Skeletal muscle tissue (tissue), 4 donors: ENCODE measurements around the gene FAM72B. TPM values are rescaled to one million over a fixed set of nuclear protein-coding genes. Genes with fewer than 3 reads are reported as not detected.
"Not testable (repeated sequence)": the region's sequence is repeated elsewhere in the genome, so short reads cannot be mapped to it uniquely, and the experiment has no call there.

Experiments used
- H3K27ac ChIP-seq: one replicate; pipeline ENCODE4 v1.7.0; 2013; ENCODE audit warnings: mild to moderate bottlenecking, low read depth, low read length, inconsistent platforms
- H3K27me3 ChIP-seq, 3 donors: one replicate each; pipeline ENCODE4 v1.7.0; 2013; ENCODE audit warnings: low read length in 3 of 3; ENCODE audit not compliant: control insufficient read depth in 3 of 3, insufficient read depth in 3 of 3
- H3K36me3 ChIP-seq, 3 donors: one replicate each; pipeline ENCODE4 v1.7.0; 2013; ENCODE audit warnings: low read length in 3 of 3; ENCODE audit not compliant: control insufficient read depth in 3 of 3, insufficient read depth in 3 of 3
- H3K4me1 ChIP-seq, 3 donors: one replicate each; pipeline ENCODE4 v1.7.0; 2013; ENCODE audit warnings: low read length in 3 of 3, mild to moderate bottlenecking in 3 of 3; ENCODE audit not compliant: control insufficient read depth in 3 of 3, insufficient read depth in 3 of 3
- H3K4me3 ChIP-seq, 3 donors: one replicate each; pipeline ENCODE4 v1.7.0; 2013; ENCODE audit warnings: low read length in 3 of 3
- H3K9ac ChIP-seq, 3 donors: one replicate each; pipeline ENCODE4 v1.7.0; 2013; ENCODE audit warnings: low read length in 3 of 3, mild to moderate bottlenecking in 3 of 3, moderate library complexity in 2 of 3, low read depth in 1 of 3
- H3K9me3 ChIP-seq, 3 donors: one replicate each; pipeline ENCODE4 v1.7.0; 2013; ENCODE audit warnings: low read length in 3 of 3; ENCODE audit not compliant: control insufficient read depth in 3 of 3
- total RNA-seq: library from RNA; depleted of rRNA; stranded (reverse); fragments of >200 nt; gene quantifications from one replicate; pipeline ENCODE4 v1.2.3, GENCODE V29; 2014
- donor health status: Osteomylitis.

FAM72B gene
- total RNA-seq, 1 donor from 2014 or later = 1.0 TPM

- H3K36me3 ChIP-seq, H3K4me3 ChIP-seq, H3K27ac ChIP-seq, H3K9ac ChIP-seq, H3K27me3 ChIP-seq, H3K4me1 ChIP-seq, H3K9me3 ChIP-seq: not testable (repeated sequence)
Measured at GRCh38 chr1:121168152-121168668, 15.9 kb downstream of the FAM72B start.

- H3K9ac ChIP-seq, H3K36me3 ChIP-seq: not testable (repeated sequence)
Measured at GRCh38 chr1:121167225-121167738, 16.9 kb downstream of the FAM72B start.

GRCh38 chr1:121165296-121165695 lies 18.8 kb downstream of the FAM72B start:
- H3K27ac ChIP-seq, H3K4me1 ChIP-seq, H3K27me3 ChIP-seq, H3K9me3 ChIP-seq, H3K4me3 ChIP-seq, H3K36me3 ChIP-seq, H3K9ac ChIP-seq: not testable (repeated sequence)

More at GRCh38 chr1:121167225-121167738, 16.9 kb downstream of the FAM72B start:
- not testable (repeated sequence) for H3K9me3 ChIP-seq, H3K4me3 ChIP-seq, H3K27ac ChIP-seq, H3K4me1 ChIP-seq, H3K27me3 ChIP-seq

- H3K4me1 ChIP-seq, H3K27ac ChIP-seq, H3K9ac ChIP-seq, H3K36me3 ChIP-seq, H3K27me3 ChIP-seq, H3K9me3 ChIP-seq, H3K4me3 ChIP-seq: not testable (repeated sequence)
Measured at GRCh38 chr1:121163850-121164757, 20.0 kb downstream of the FAM72B start.

- not testable (repeated sequence) for H3K9ac ChIP-seq
Measured at GRCh38 chr1:121161199-121161901, 22.8 kb downstream of the FAM72B start.

GRCh38 chr1:121160118-121160517 lies 24.0 kb downstream of the FAM72B start:
- H3K9me3 ChIP-seq, H3K36me3 ChIP-seq, H3K27ac ChIP-seq, H3K27me3 ChIP-seq, H3K4me1 ChIP-seq, H3K9ac ChIP-seq, H3K4me3 ChIP-seq: not testable (repeated sequence)

More at GRCh38 chr1:121161199-121161901, 22.8 kb downstream of the FAM72B start:
- H3K36me3 ChIP-seq, H3K4me3 ChIP-seq, H3K9me3 ChIP-seq, H3K4me1 ChIP-seq, H3K27me3 ChIP-seq, H3K27ac ChIP-seq: not testable (repeated sequence)

GRCh38 chr1:121157609-121158008 lies 26.5 kb downstream of the FAM72B start:
- H3K4me1 ChIP-seq, H3K9ac ChIP-seq, H3K36me3 ChIP-seq, H3K9me3 ChIP-seq, H3K4me3 ChIP-seq, H3K27ac ChIP-seq, H3K27me3 ChIP-seq: not testable (repeated sequence)

- not testable (repeated sequence) for H3K9ac ChIP-seq, H3K27ac ChIP-seq, H3K9me3 ChIP-seq, H3K4me1 ChIP-seq, H3K36me3 ChIP-seq, H3K4me3 ChIP-seq, H3K27me3 ChIP-seq
Measured at GRCh38 chr1:121156958-121157603, 27.1 kb downstream of the FAM72B start.

- H3K27ac ChIP-seq, H3K9ac ChIP-seq, H3K27me3 ChIP-seq, H3K36me3 ChIP-seq, H3K4me3 ChIP-seq, H3K4me1 ChIP-seq, H3K9me3 ChIP-seq: not testable (repeated sequence)
Measured at GRCh38 chr1:121155671-121156358, 28.3 kb downstream of the FAM72B start.
